ENCODE data around the gene VTI1A. TPM values are rescaled to one million over a fixed set of nuclear protein-coding genes. Genes with fewer than 3 reads are reported as not detected.

Gene VTI1A
- total RNA-seq, 1 experiment from 2014 or later = 39.0 TPM

- DNase-seq (ENCODE audit: low read depth) = no peak
These were observed 308.6 kb downstream of the VTI1A start for GRCh38 chr10:112755446-112756234.

GRCh38 chr10:112756235-112756527 lies 309.2 kb downstream of the VTI1A start:
- no peak for DNase-seq (ENCODE audit: low read depth)

- DNase-seq (ENCODE audit: low read depth) = no peak
These were observed 311.9 kb downstream of the VTI1A start for GRCh38 chr10:112758961-112759360.

DNA sequence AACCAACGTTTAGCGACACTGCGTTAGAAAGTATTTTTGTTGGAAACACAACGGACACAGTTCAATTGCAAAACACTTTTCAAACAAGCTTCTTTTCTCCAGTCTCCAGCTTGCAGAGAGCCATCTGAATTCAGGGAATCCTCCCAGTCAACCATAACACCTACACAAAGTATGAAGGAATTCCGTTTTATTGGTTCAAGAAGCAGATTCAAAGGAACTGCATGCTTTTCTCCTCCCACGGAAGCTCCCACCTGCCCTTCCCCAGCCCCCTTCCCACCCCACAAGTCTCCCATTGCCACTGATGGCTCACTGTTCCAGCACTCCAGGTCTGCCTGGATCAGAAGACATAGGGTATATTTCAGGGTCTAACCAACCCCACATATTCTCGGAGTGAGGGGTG lies 312.5 kb downstream of the VTI1A start:
- DNase-seq (ENCODE audit: low read depth) = no peak

GRCh38 chr10:112761256-112761655 lies 314.2 kb downstream of the VTI1A start:
- DNase-seq (ENCODE audit: low read depth) = no peak

GRCh38 chr10:112763916-112764520 lies 317.0 kb downstream of the VTI1A start:
- DNase-seq (ENCODE audit: low read depth) = peak; percentile 93

DNA sequence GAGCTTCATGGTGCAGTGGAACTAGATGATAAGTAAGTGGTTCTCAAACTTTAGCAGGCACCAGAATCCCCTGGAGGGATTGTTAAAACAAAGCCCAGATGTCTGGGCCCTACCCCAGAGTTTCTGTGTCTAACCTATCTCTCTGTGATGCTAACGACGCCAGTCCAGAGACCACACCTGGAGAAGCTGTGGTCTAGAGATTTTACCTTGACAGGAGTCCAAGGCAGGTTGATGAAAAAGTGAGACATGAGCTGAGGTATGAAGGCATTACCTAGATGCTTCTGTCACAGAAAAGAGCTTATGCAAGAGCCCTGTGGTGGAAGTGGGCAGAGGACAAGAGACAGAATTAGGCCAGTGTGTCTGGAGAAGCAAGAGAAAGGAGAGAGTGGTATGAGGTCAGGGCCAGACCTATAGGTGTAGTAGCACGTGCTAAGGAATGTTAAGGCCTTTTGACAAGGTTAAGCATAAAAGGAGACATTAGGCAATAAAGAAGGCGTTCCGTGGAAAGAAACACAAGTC lies 318.8 kb downstream of the VTI1A start:
- DNase-seq (ENCODE audit: low read depth) = no peak

DNA sequence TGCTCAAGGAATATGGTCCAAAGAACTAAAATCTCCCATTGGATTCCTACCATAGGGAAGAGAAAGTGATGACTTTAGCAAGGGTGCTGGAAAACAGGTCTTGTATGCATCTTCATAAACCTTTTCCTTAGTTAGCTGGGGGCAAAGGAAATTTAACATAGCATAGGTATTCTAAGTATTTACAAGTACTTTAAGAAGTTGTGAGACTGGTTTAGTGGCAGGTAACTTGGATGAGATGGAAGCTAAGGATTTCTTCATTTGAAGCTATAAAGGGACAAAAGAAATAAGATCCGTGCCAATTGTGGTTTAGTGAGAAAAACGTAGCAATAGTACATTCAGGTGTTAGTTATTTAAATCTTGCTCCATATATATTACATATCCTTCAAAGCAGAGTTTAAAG lies 319.6 kb downstream of the VTI1A start:
- DNase-seq (ENCODE audit: low read depth) = no peak

GRCh38 chr10:112767156-112767555 lies 320.1 kb downstream of the VTI1A start:
- DNase-seq (ENCODE audit: low read depth) = no peak

- DNase-seq (ENCODE audit: low read depth) = no peak
These were observed 321.1 kb downstream of the VTI1A start for GRCh38 chr10:112768121-112768520.

- no peak for DNase-seq (ENCODE audit: low read depth)
These were observed 322.1 kb downstream of the VTI1A start for GRCh38 chr10:112769081-112769480.

- no peak for DNase-seq (ENCODE audit: low read depth)
These were observed 322.8 kb downstream of the VTI1A start for GRCh38 chr10:112769611-112770370.

- no peak for DNase-seq (ENCODE audit: low read depth)
These were observed 324.7 kb downstream of the VTI1A start for GRCh38 chr10:112771733-112772132.

- DNase-seq (ENCODE audit: low read depth) = no peak
These were observed 326.8 kb downstream of the VTI1A start for GRCh38 chr10:112773783-112774182.

DNA sequence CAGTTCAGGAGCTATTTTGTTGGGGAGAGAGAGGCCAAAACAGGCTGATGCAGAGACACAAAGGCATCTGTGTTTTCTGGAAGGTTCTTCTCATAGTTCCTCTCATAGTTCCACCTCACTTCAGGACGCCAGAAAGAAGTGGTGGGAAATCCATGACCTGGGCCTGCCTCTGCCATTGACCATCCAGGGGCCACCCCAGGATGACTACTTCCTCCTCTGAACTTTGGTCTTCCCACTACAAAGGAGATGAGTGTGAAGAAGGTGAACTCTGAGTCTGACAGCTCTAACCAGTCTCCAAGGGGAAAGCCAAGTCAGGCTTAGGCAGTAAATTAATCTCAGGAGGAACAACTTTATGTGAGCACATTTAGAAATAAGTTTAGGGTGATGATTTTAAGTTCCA lies 327.2 kb downstream of the VTI1A start:
- DNase-seq (ENCODE audit: low read depth) = no peak

- DNase-seq (ENCODE audit: low read depth) = no peak
These were observed 327.8 kb downstream of the VTI1A start for GRCh38 chr10:112774798-112775197.

DNA sequence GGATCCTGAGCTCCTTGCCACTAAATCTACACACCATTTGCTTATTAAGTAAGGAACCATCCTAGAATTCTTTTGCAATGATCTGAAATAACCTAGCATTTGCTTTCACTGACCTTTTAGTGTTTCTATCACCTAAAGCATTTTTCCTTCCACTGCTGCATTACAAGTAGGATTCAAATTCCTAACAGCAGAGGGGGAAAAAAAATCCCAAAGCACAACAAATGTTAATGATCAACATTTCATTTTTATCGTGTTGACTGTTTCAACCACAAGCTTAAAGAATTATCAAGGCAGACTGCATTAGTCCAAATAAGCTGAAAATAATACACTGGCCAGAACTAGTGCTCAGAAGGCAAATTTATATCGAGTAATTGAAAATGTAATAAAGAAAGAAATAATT lies 328.4 kb downstream of the VTI1A start:
- no peak for DNase-seq (ENCODE audit: low read depth)

DNA sequence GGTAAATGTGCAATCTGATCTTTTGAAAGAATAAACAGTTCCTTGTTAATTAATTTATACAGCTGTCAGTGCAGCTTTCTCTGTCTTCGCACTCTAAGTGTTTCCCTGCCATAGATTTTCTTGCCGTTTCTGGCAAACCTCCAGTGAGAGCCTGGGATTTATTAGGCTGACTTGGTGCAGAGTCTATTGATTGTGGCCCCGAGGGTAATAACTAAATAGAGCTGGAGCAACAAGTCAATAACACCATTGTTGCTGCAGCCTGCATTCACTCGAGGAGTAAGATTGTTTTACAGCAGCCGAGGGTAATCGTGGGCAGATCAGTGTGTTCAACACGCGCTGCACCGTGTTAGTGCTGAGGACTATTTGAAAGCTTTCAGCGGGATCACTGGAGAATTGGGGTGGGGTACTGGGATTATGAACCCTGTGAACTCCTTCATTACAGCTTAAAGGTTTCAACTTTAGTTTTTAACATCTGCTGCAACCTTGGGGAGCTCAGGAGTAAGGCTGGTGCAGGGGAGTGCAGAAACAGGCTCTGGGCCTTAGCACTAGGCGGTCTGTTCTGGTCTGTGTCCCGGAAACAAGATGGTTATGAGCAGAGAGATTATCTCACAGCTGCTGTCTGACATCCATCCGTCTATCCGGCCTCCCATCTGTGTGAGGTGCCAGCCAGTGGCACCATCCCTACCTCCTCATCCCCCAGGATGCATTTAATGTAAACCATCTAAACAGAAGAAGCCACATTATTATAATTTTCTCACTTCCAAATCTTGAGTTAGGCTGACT lies 329.1 kb downstream of the VTI1A start:
- no peak for DNase-seq (ENCODE audit: low read depth)

DNA sequence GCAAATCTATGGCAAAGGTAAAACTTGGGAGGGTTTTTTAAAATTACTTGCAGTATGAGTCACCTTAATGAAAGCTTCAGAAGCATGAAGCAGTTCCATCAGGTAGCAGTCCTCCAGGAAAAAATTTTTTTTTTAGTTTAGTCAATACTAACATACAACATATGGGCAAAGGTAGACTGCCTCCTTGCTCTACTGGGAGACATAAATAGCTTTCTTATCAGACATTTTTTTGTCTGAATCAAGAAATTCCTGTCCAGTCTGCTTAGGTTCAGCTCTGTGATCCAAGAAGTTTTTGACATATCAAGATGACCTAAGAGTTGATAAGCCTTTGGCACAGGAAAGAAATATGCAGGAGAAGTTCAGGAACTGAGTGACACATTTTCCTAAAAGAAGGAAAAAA lies 331.6 kb downstream of the VTI1A start:
- DNase-seq (ENCODE audit: low read depth) = no peak

- DNase-seq (ENCODE audit: low read depth) = no peak
These were observed 332.2 kb downstream of the VTI1A start for GRCh38 chr10:112779025-112779770.
